CD8-positive, alpha-beta memory T cell (primary cell): Measurements from ENCODE around the gene PSMD8. TPM values are rescaled to one million over a fixed set of nuclear protein-coding genes. Genes with fewer than 3 reads are reported as not detected.
A peak's percentile ranks its signal among the peaks of the same experiment; 100 is the strongest.
"Not testable (repeated sequence)": the region's sequence is repeated elsewhere in the genome, so short reads cannot be mapped to it uniquely, and the experiment has no call there.

Experiments used
- CTCF ChIA-PET: fragments of 350-600 bp; sonication (Branson Sonifier 250); formaldehyde crosslinking; loops from one replicate; lab custom pipeline; 2021; ENCODE audit warnings: antibody characterized with exemption; lab: Charles Lee
- POLR2A ChIA-PET: fragments of 350-600 bp; sonication (Branson Sonifier 250); formaldehyde crosslinking; loops from one replicate; lab custom pipeline; 2021; ENCODE audit warnings: antibody characterized with exemption; lab: Charles Lee
- DNase-seq, 5 donors: peaks; one replicate each; pipeline versions ENCODE4 v3.0.0 to v3.0.0-alpha.2; 2020 to 2022; ENCODE audit warnings: mixed read lengths in 1 of 5
- H3K27ac ChIP-seq: one replicate; pipeline ENCODE4 v1.7.0; 2013; ENCODE audit warnings: low read depth, mild to moderate bottlenecking, low read length, moderate library complexity
- H3K27me3 ChIP-seq: 2 replicates; pipeline ENCODE4 v1.7.0; 2013; ENCODE audit warnings: low read length, mild to moderate bottlenecking; ENCODE audit not compliant: insufficient read depth, poor library complexity, severe bottlenecking
- H3K36me3 ChIP-seq: 2 replicates; pipeline ENCODE4 v1.7.0; 2013; ENCODE audit warnings: mild to moderate bottlenecking, low read length, moderate library complexity; ENCODE audit not compliant: insufficient read depth
- H3K4me1 ChIP-seq: 2 replicates; pipeline ENCODE4 v1.7.0; 2013; ENCODE audit warnings: mild to moderate bottlenecking, low read length, moderate library complexity; ENCODE audit not compliant: insufficient read depth
- H3K4me3 ChIP-seq: 2 replicates; pipeline ENCODE4 v1.7.0; 2013; ENCODE audit warnings: mild to moderate bottlenecking, low read length
- H3K9me3 ChIP-seq: 2 replicates; pipeline ENCODE4 v1.7.0; 2013; ENCODE audit warnings: mild to moderate bottlenecking, low read length
- H3K27ac Mint-ChIP-seq, 8 donors: one replicate each; pipeline ENCODE4 v1.8.0; 2020 to 2021; ENCODE audit warnings: mixed read lengths in 8 of 8, mild to moderate bottlenecking in 6 of 8, inconsistent platforms in 3 of 8, moderate library complexity in 3 of 8
- H3K27me3 Mint-ChIP-seq, 2 donors: one replicate each; pipeline ENCODE4 v1.8.0; 2020 to 2021; ENCODE audit warnings: mixed read lengths in 2 of 2, mild to moderate bottlenecking in 1 of 2, moderate library complexity in 1 of 2
- H3K36me3 Mint-ChIP-seq, 3 donors: one replicate each; pipeline ENCODE4 v1.8.0; 2020 to 2021; ENCODE audit warnings: mixed read lengths in 3 of 3, inconsistent platforms in 1 of 3, mild to moderate bottlenecking in 1 of 3
- H3K4me1 Mint-ChIP-seq, 3 donors: one replicate each; pipeline ENCODE4 v1.8.0; 2020 to 2021; ENCODE audit warnings: mixed read lengths in 3 of 3, inconsistent platforms in 1 of 3, mild to moderate bottlenecking in 1 of 3
- H3K4me3 Mint-ChIP-seq, 7 donors: one replicate each; pipeline ENCODE4 v1.8.0; 2020 to 2021; ENCODE audit warnings: mixed read lengths in 7 of 7, mild to moderate bottlenecking in 6 of 7, moderate library complexity in 4 of 7, inconsistent platforms in 2 of 7
- H3K9me3 Mint-ChIP-seq, 5 donors: one replicate each; pipeline ENCODE4 v1.8.0; 2020 to 2022; ENCODE audit warnings: mixed read lengths in 5 of 5, mild to moderate bottlenecking in 3 of 5, moderate library complexity in 2 of 5, inconsistent platforms in 1 of 5
- polyA plus RNA-seq: library from polyadenylated mRNA; unstranded; fragments of 300-500 nt; fragmentation: Illumina TruSeq; gene quantifications from one replicate; pipeline ENCODE4 v1.2.3, GENCODE V29; 2021
- total RNA-seq, 2 experiments: library from RNA; stranded (reverse); gene quantifications; one replicate each; pipeline ENCODE4 v1.2.3, GENCODE V29; 2021

The PSMD8 gene
- total and polyA plus RNA-seq, 3 experiments from 2014 or later: 180 to 267 (median 256) TPM

DNA sequence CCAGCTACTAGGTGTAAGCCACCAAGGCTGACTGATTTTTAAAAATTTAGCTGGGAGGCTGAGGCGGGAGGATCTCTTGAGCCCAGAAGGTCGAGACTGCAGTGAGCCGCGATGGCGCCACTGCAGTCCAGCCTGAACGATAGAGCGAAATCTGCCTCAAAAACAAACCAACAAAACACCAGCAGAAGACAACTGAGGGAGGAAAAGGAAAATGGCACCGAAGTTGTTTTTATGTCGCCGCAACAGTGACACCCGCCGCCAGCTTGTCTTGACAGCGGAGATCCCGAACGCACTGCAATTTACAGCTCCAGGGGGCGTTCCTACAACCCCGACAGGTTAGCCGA is 28.2 kb downstream of the PSMD8 start:
- H3K4me3 ChIP-seq: peak overlapping the region; percentile 66
- no peak for DNase-seq
- no peaks in the 10 kb centered on the region for H3K9me3 ChIP-seq
- CTCF ChIA-PET: interaction anchor here (0.6 to 3.7 kb wide), 56 partner anchors 8 to 531 kb away, joined by 3 to 51 read pairs (median 4); partner anchors contain the start of genes ACTN4, CAPN12, CATSPERG and EIF3K
- Mint-ChIP-seq H3K36me3 (peaks cover 0 to 19% (median 6%) of the 10 kb centered on the region in 3 donors), H3K4me3 (peak overlapping the region; percentile 89 to 98 (median 92)), H3K9me3 (no peaks in the 10 kb centered on the region), H3K27me3 (peaks cover 0 to 8% of the 10 kb centered on the region in 2 donors), H3K27ac (peak overlapping the region; percentile 80 to 96 (median 93)), H3K4me1 (peaks cover 13 to 27% (median 20%) of the 10 kb centered on the region in 3 donors)
- H3K4me1 ChIP-seq: peaks cover 10% of the 10 kb centered on the region
- H3K27ac ChIP-seq: peak overlapping the region; percentile 62
- peaks cover 18% of the 10 kb centered on the region for H3K36me3 ChIP-seq
- H3K27me3 ChIP-seq: no peaks in the 10 kb centered on the region
- POLR2A ChIA-PET: interaction anchor here (0.6 to 2.4 kb wide), 14 partner anchors 8 to 528 kb away, joined by 3 to 25 read pairs (median 5); partner anchors contain the start of genes ACTN4, CATSPERG, EIF3K and GGN

DNA sequence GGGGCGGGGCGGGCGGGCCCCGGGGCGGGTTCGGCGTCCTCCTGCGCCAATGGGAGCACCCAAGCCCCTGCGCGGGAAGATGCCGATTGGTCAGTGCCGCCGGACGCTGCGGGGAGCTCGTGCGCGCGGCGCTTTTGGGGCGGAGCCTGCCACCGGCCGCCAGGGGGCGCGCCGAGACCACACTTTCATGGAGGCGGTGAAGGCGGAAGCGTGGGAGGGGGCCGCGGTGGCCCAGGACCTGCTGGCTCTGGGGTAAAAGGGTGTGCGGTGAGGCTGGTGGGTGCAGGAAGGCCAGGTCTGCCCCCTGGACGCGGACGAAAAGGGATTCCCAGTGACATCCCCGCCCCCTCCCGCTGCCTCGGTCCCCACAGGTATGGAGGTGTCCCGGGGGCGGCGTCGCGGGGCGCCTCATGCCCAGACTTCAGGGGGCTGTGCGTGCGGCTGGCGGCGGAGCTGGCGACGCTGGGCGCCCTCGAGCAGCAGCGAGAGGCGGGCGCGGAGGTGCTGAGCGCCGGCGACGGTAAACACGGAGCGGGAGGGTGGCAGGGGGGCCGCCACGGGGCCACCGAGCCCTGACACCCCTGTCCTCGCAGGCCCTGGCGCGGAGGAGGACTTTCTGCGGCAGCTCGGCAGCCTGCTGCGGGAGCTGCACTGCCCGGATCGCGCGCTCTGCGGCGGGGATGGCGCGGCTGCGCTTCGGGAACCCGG is 28.8 kb downstream of the PSMD8 start, which contains the start of gene FAM98C:
FAM98C (plus strand) TSS at position 127 of the 708 bp plus-strand sequence; CDS start at position 188, 61 bp downstream.
- Mint-ChIP-seq H3K27me3 (peaks cover 0 to 8% of the 10 kb centered on the region in 2 donors), H3K4me1 (peaks cover 13 to 27% (median 20%) of the 10 kb centered on the region in 3 donors), H3K4me3 (peak within 1 kb of the TSS; percentile 89 to 98 (median 92)), H3K36me3 (peaks cover 0 to 21% (median 6%) of the 10 kb centered on the region in 3 donors), H3K9me3 (no peaks in the 10 kb centered on the region), H3K27ac (peak within 1 kb of the TSS; percentile 80 to 96 (median 93))
- Histone ChIP-seq H3K4me3 (peak within 1 kb of the TSS; percentile 83), H3K9me3 (no peaks in the 10 kb centered on the region), H3K36me3 (peaks cover 18% of the 10 kb centered on the region), H3K4me1 (peaks cover 10% of the 10 kb centered on the region), H3K27me3 (no peaks in the 10 kb centered on the region), H3K27ac (peak within 1 kb of the TSS; percentile 67)
- ChIA-PET POLR2A (interaction anchor here (0.6 to 2.4 kb wide), 15 partner anchors 9 to 527 kb away, joined by 3 to 25 read pairs (median 5); partner anchors contain the start of genes ACTN4, CATSPERG, EIF3K and GGN), CTCF (interaction anchor here (0.6 to 3.7 kb wide), 58 partner anchors 8 to 531 kb away, joined by 3 to 51 read pairs (median 4); partner anchors contain the start of genes ACTN4, CAPN12, CATSPERG and EIF3K)
- peak; percentile 96 to 99 (median 98) for DNase-seq

DNA sequence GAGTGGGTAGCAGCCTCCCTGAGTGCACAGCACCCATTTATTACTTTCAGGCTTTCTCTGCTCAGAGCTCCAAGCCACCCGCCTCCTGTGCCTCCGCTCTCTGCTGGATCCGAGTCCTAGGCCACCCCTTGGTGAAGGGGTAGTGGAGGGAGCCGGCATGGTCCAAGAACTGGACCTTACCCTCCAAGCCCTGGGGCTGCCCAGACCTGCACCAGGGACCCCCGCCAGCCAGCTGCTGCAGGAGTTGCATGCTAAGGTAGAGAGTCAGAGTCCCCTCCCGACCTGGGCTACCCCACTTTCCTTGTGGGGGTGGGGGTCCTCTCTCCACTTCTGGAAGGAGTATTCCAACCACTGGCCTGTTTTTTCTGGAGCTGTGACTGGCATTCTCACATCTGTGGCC is 30.5 kb downstream of the PSMD8 start:
- Mint-ChIP-seq H3K9me3 (no peaks in the 10 kb centered on the region), H3K4me3 (peak overlapping the region in 6 of 7 donors; percentile 61 to 92 (median 86)), H3K27ac (no peak overlapping the region), H3K4me1 (peaks cover 13 to 27% (median 20%) of the 10 kb centered on the region in 3 donors), H3K36me3 (peaks cover 0 to 28% (median 8%) of the 10 kb centered on the region in 3 donors), H3K27me3 (peaks cover 0 to 4% of the 10 kb centered on the region in 2 donors)
- H3K4me1 ChIP-seq: peaks cover 10% of the 10 kb centered on the region
- DNase-seq: no peak
- ChIA-PET CTCF (interaction anchor here (2.5 to 3.7 kb wide), 3 partner anchors 10 to 524 kb away, joined by 19 to 51 read pairs (median 23); partner anchors contain the start of genes MRPS12 and SARS2), POLR2A (no interaction called here)
- no peaks in the 10 kb centered on the region for H3K27me3 ChIP-seq
- H3K36me3 ChIP-seq: peaks cover 18% of the 10 kb centered on the region
- H3K27ac ChIP-seq: no peak overlapping the region
- no peak overlapping the region for H3K4me3 ChIP-seq
- H3K9me3 ChIP-seq: no peaks in the 10 kb centered on the region

DNA sequence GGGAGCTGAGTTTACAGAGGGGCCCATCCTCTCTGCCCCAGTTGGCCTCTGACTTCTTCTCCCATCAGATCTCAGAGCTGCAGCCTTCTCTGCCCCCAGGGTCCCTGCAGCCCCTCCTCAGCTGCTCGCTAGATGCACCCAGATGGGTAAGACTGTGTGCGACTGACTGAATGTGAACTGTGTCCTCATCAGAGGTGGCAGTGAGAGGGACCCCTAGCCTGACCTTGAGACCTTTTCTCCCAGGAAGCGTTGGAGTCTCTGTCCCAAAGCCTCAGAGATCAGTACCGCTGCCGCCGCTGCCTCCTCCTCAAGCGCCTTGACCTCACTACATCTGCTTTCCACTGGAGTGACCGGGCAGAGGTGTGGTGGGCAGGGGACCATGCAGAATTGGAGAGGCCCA is 30.9 kb downstream of the PSMD8 start:
- peaks cover 10% of the 10 kb centered on the region for H3K4me1 ChIP-seq
- H3K27ac Mint-ChIP-seq: peak overlapping the region in 2 of 8 donors; percentile 26 to 58
- H3K27me3 Mint-ChIP-seq: peaks cover 0 to 2% of the 10 kb centered on the region in 2 donors
- no peak overlapping the region for H3K4me3 ChIP-seq
- CTCF ChIA-PET: interaction anchor here (2.9 to 3.7 kb wide), 2 partner anchors 11 to 524 kb away, joined by 19 to 51 read pairs; partner anchors contain the start of genes MRPS12 and SARS2
- H3K9me3 ChIP-seq: no peaks in the 10 kb centered on the region
- no peak overlapping the region for H3K27ac ChIP-seq
- H3K4me3 Mint-ChIP-seq: peak overlapping the region in 6 of 7 donors; percentile 29 to 83 (median 54)
- DNase-seq: no peak
- H3K36me3 ChIP-seq: peaks cover 18% of the 10 kb centered on the region
- POLR2A ChIA-PET: no interaction called here
- H3K36me3 Mint-ChIP-seq: peaks cover 0 to 28% (median 8%) of the 10 kb centered on the region in 3 donors
- no peaks in the 10 kb centered on the region for H3K9me3 Mint-ChIP-seq
- H3K27me3 ChIP-seq: no peaks in the 10 kb centered on the region
- H3K4me1 Mint-ChIP-seq: peaks cover 13 to 27% (median 20%) of the 10 kb centered on the region in 3 donors

DNA sequence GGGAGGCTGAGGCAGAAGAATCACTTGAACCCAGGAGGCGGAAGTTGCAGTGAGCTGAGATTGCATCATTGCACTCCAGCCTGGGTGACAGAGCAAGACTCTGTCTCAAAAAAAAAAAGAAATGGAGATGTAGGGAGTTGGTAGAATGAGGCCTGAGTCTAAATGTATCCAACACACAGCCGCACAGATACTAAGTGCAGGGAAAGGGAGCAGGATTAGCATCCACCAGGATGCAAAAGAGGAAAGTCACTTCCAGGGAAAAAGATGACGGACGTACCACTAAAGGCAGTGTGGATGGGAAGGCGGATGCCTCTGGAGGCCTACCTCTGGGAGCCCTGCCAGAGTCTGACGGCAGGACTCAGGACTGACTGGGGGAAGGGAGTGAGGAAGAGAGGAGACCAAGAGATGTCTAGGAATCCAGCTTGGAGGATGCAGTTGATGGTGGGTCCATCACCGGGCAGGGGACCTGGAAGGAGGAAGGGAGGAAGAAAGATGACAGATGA is 35.3 kb downstream of the PSMD8 start:
- Mint-ChIP-seq H3K36me3 (peaks cover 0 to 25% (median 8%) of the 10 kb centered on the region in 3 donors), H3K9me3 (no peaks in the 10 kb centered on the region), H3K27me3 (no peaks in the 10 kb centered on the region), H3K27ac (peak overlapping the region in 2 of 8 donors; percentile 62 to 81), H3K4me3 (no peak overlapping the region), H3K4me1 (peaks cover 6 to 7% (median 7%) of the 10 kb centered on the region in 3 donors)
- H3K4me3 ChIP-seq: no peak overlapping the region
- no peaks in the 10 kb centered on the region for H3K9me3 ChIP-seq
- DNase-seq: no peak
- CTCF ChIA-PET: no interaction called here
- no peak overlapping the region for H3K27ac ChIP-seq
- peaks cover 16% of the 10 kb centered on the region for H3K36me3 ChIP-seq
- POLR2A ChIA-PET: no interaction called here
- H3K4me1 ChIP-seq: no peaks in the 10 kb centered on the region
- H3K27me3 ChIP-seq: no peaks in the 10 kb centered on the region

DNA sequence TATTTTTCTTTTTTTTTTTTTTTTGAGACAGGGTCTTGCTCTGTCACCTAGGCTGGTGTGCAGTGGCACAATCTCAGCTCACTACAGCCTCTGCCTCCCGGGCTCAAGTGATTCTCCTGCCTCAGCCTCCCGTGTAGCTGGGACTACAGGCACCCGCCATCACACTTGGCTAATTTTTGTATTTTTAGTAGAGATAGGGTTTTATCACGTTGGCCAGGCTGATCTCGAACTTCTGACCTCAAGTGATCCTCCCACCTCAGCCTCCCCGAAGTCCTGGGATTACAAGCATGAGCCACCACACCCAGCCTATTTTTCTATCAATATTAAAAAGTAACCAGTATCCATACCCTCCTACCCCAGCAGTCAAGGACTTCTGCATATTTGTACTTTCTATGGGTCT is 36.0 kb downstream of the PSMD8 start:
- H3K9me3 Mint-ChIP-seq, DNase-seq, H3K9me3 ChIP-seq, H3K4me3 Mint-ChIP-seq, H3K4me1 Mint-ChIP-seq, H3K36me3 ChIP-seq, POLR2A ChIA-PET, H3K4me3 ChIP-seq, H3K4me1 ChIP-seq, H3K27ac ChIP-seq, H3K27me3 Mint-ChIP-seq, H3K27me3 ChIP-seq: not testable (repeated sequence)
- Mint-ChIP-seq H3K36me3 (peaks cover 0 to 20% (median 8%) of the 10 kb centered on the region in 3 donors), H3K27ac (peak overlapping the region in 1 of 8 donors; percentile 62)
- CTCF ChIA-PET: interaction anchor here (1.7 kb wide), 1 partner anchor 8 kb away, joined by 5 read pairs; the partner anchor contains the start of gene FAM98C

DNA sequence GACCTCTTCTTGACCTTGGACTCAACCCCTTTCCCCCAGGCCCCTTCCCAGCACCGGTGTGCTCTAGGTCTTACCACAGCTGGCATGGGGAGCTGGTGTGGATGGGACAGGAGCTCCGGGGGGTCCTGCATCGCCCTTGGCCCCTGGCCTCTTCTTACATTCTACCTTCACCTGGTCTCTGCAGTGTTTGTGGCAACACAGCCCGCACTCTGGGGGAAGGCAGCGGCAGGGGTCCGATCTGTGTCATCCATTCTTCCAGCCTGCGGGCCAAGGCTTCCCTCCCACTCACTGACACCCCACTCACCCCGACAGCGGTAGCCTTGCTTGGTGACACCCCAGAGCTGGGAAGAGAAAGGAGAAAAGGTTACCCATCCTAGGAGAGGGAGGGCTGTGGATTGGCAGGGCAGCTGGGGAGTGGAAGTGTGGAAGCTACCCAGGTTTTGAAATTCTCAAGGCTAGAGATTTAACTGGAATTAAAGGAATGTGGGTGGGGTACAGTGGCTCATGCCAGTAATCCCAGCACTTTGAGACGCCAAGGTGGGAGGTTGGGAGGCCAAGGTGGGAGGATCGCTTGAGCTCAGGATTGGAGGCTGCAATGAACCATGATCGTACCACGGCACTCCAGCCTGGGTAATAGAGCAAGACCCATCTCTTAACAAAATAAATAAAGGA is 36.8 kb downstream of the PSMD8 start:
- Histone ChIP-seq H3K36me3 (peaks cover 8% of the 10 kb centered on the region), H3K27ac (no peak overlapping the region), H3K9me3 (no peaks in the 10 kb centered on the region), H3K4me1 (no peaks in the 10 kb centered on the region), H3K4me3 (no peak overlapping the region), H3K27me3 (no peaks in the 10 kb centered on the region)
- no peak for DNase-seq
- Mint-ChIP-seq H3K27ac (no peak overlapping the region), H3K27me3 (no peaks in the 10 kb centered on the region), H3K4me3 (no peak overlapping the region), H3K4me1 (no peaks in the 10 kb centered on the region), H3K9me3 (no peaks in the 10 kb centered on the region), H3K36me3 (peaks cover 0 to 18% (median 8%) of the 10 kb centered on the region in 3 donors)
- POLR2A ChIA-PET: no interaction called here
- CTCF ChIA-PET: interaction anchor here (1.7 kb wide), 1 partner anchor 8 kb away, joined by 5 read pairs; the partner anchor contains the start of gene FAM98C
